Neuronal stem cell (in vitro differentiated cells): ENCODE data around the gene PLEKHM3.

Source experiments
- DNase-seq: peaks from one replicate; pipeline ENCODE4 v3.0.0-alpha.2; 2013; ENCODE audit warnings: low spot score
- H2AFZ ChIP-seq: one replicate; pipeline ENCODE4 v1.6.1; 2013; ENCODE audit warnings: mild to moderate bottlenecking, low read length, inconsistent platforms
- H2AK5ac ChIP-seq: 2 replicates; pipeline ENCODE4 v1.6.1; 2013; ENCODE audit warnings: low read depth, mild to moderate bottlenecking, inconsistent platforms, low read length, moderate library complexity, mixed read lengths
- H2BK120ac ChIP-seq: 2 replicates; pipeline ENCODE4 v1.6.1; 2013; ENCODE audit warnings: low read depth, mild to moderate bottlenecking, inconsistent platforms, low read length, moderate library complexity, mixed read lengths
- H2BK12ac ChIP-seq: one replicate; pipeline ENCODE4 v1.6.1; 2013; ENCODE audit warnings: low read length, inconsistent platforms
- H2BK15ac ChIP-seq: 2 replicates; pipeline ENCODE4 v1.6.1; 2013; ENCODE audit warnings: mild to moderate bottlenecking, low read length, inconsistent platforms, mixed read lengths
- H2BK5ac ChIP-seq: one replicate; pipeline ENCODE4 v1.6.1; 2013; ENCODE audit warnings: inconsistent platforms, mild to moderate bottlenecking, low read length, moderate library complexity
- H3K14ac ChIP-seq: one replicate; pipeline ENCODE4 v1.6.1; 2013; ENCODE audit warnings: low read length, inconsistent platforms
- H3K18ac ChIP-seq: 2 replicates; pipeline ENCODE4 v1.6.1; 2013; ENCODE audit warnings: low read length, inconsistent platforms
- H3K23ac ChIP-seq: 2 replicates; pipeline ENCODE4 v1.6.1; 2013; ENCODE audit warnings: low read depth, mild to moderate bottlenecking, mixed read lengths, low read length, inconsistent platforms; ENCODE audit not compliant: poor library complexity
- H3K27ac ChIP-seq: replicated peaks from 3 replicates; pipeline ENCODE4 v1.5.1; 2013; ENCODE audit warnings: low read length, inconsistent platforms
- H3K27me3 ChIP-seq, 3 experiments: 2 replicates each; pipeline ENCODE4 v1.6.1; 2013; ENCODE audit warnings: low read length in 3 of 3, mild to moderate bottlenecking in 2 of 3, inconsistent platforms in 1 of 3, low read depth in 1 of 3, mixed read lengths in 1 of 3, moderate library complexity in 1 of 3; ENCODE audit not compliant: control insufficient read depth in 3 of 3, insufficient read depth in 3 of 3
- H3K36me3 ChIP-seq, 2 donors: replicated peaks in 1 of 2; 2 replicates each; pipeline ENCODE4 v1.6.1; 2013; ENCODE audit warnings: low read length in 2 of 2; ENCODE audit not compliant: control insufficient read depth in 2 of 2, insufficient read depth in 2 of 2
- H3K4ac ChIP-seq: 2 replicates; pipeline ENCODE4 v1.6.1; 2013; ENCODE audit warnings: inconsistent platforms, mild to moderate bottlenecking, low read length, moderate library complexity
- H3K4me1 ChIP-seq, 2 donors: 1 replicate in 1 of 2; 2 replicates in 1 of 2; pipeline ENCODE4 v1.6.1; 2013; ENCODE audit warnings: low read length in 2 of 2, low read depth in 1 of 2; ENCODE audit not compliant: control insufficient read depth in 2 of 2, insufficient read depth in 1 of 2
- H3K4me2 ChIP-seq: one replicate; pipeline ENCODE4 v1.6.1; 2013; ENCODE audit warnings: mild to moderate bottlenecking, low read length, inconsistent platforms; ENCODE audit not compliant: insufficient read depth, poor library complexity, severe bottlenecking
- H3K4me3 ChIP-seq, 2 donors: 2 replicates each; pipeline ENCODE4 v1.5.1; 2013; ENCODE audit warnings: low read length in 2 of 2, mild to moderate bottlenecking in 2 of 2, inconsistent platforms in 1 of 2, moderate library complexity in 1 of 2
- H3K79me1 ChIP-seq: one replicate; pipeline ENCODE4 v1.6.1; 2013; ENCODE audit warnings: low read depth, mild to moderate bottlenecking, inconsistent platforms, low read length, moderate library complexity
- H3K9ac ChIP-seq: one replicate; pipeline ENCODE4 v1.6.1; 2013; ENCODE audit warnings: mild to moderate bottlenecking, low read depth, low read length, inconsistent platforms; ENCODE audit not compliant: poor library complexity
- H3K9me3 ChIP-seq, 2 donors: replicated peaks in 1 of 2; 2 replicates each; pipeline versions ENCODE3 to v1.6.1; 2013; ENCODE audit warnings: low read length in 2 of 2, mild to moderate bottlenecking in 2 of 2, inconsistent platforms in 1 of 2, low read depth in 1 of 2, mixed read lengths in 1 of 2, moderate library complexity in 1 of 2; ENCODE audit not compliant: control insufficient read depth in 2 of 2, insufficient read depth in 1 of 2
- H4K8ac ChIP-seq: one replicate; pipeline ENCODE4 v1.6.1; 2013; ENCODE audit warnings: low read depth, mild to moderate bottlenecking, inconsistent platforms, low read length, moderate library complexity
- H4K91ac ChIP-seq: one replicate; pipeline ENCODE4 v1.6.1; 2013; ENCODE audit warnings: low read length, low read depth, mild to moderate bottlenecking, inconsistent platforms; ENCODE audit not compliant: poor library complexity
- WGBS, 2 donors: extraction: QIAGEN DNeasy Blood & Tissue Kit; methylation state at CpG; one replicate each; pipeline ENCODE4 v1.1.7; 2013; ENCODE audit warnings: missing lambda C conversion rate in 2 of 2, mixed read lengths in 1 of 2; ENCODE audit not compliant: insufficient read length in 2 of 2, insufficient replicate concordance in 1 of 2; ENCODE audit errors: extremely low coverage in 2 of 2; 5-methylcytosine and 5-hydroxymethylcytosine counted together

PLEKHM3 gene

GRCh38 chr2:207967121-207967520 lies 58.2 kb downstream of the PLEKHM3 start:
- Histone ChIP-seq H4K8ac (no peak overlapping the region), H3K4me1 (peaks cover 18 to 22% of the 10 kb centered on the region in 2 donors), H3K4me2 (no peak overlapping the region), H2AK5ac (no peak overlapping the region), H2BK5ac (no peak overlapping the region), H3K4ac (no peak overlapping the region), H3K79me1 (no peaks in the 10 kb centered on the region), H3K36me3 (peaks cover 0 to 1% of the 10 kb centered on the region in 2 donors), H3K27me3 (peaks cover 0 to 5% (median 0%) of the 10 kb centered on the region in 3 experiments), H2BK15ac (no peak overlapping the region), H3K23ac (no peak overlapping the region), H2BK120ac (no peak overlapping the region), H3K14ac (no peak overlapping the region), H2AFZ (no peak overlapping the region), H3K9ac (no peak overlapping the region), H3K9me3 (peaks cover 5 to 7% of the 10 kb centered on the region in 2 donors), H2BK12ac (no peak overlapping the region), H3K27ac (peak overlapping the region; percentile 96), H4K91ac (no peak overlapping the region), H3K18ac (no peak overlapping the region), H3K4me3 (no peak overlapping the region)
- no CpG with 5 or more reads among the region's 3 CpGs for WGBS, 2 donors
- DNase-seq: no peak

- H4K91ac ChIP-seq: no peak overlapping the region
Measured at GRCh38 chr2:207960911-207961310, 64.4 kb downstream of the PLEKHM3 start.

GRCh38 chr2:207960090-207960489 lies 65.2 kb downstream of the PLEKHM3 start:
- no peak overlapping the region for H3K9ac ChIP-seq
- no peak overlapping the region for H3K27ac ChIP-seq
- H3K4me1 ChIP-seq: peaks cover 0 to 4% of the 10 kb centered on the region in 2 donors
- H3K4ac ChIP-seq: no peak overlapping the region
- no peak overlapping the region for H3K4me2 ChIP-seq
- H2BK5ac ChIP-seq: no peak overlapping the region
- H3K79me1 ChIP-seq: no peaks in the 10 kb centered on the region
- no peak overlapping the region for H3K14ac ChIP-seq
- H2AK5ac ChIP-seq: no peak overlapping the region
- peaks cover 0 to 6% of the 10 kb centered on the region in 2 donors for H3K36me3 ChIP-seq
- no peaks in the 10 kb centered on the region for H3K27me3 ChIP-seq
- no peak for DNase-seq
- H2AFZ ChIP-seq: no peak overlapping the region
- H2BK12ac ChIP-seq: no peak overlapping the region
- H2BK120ac ChIP-seq: no peak overlapping the region
- no peak overlapping the region for H3K18ac ChIP-seq
- WGBS, 2 donors: no CpG with 5 or more reads among the region's 1 CpG
- no peak overlapping the region for H2BK15ac ChIP-seq
- H3K23ac ChIP-seq: no peak overlapping the region
- H4K8ac ChIP-seq: no peak overlapping the region
- no peak overlapping the region for H3K4me3 ChIP-seq
- H3K9me3 ChIP-seq: peaks cover 12 to 13% of the 10 kb centered on the region in 2 donors
- no peak overlapping the region for H4K91ac ChIP-seq

More at GRCh38 chr2:207960911-207961310, 64.4 kb downstream of the PLEKHM3 start:
- no peak overlapping the region for H3K9ac ChIP-seq
- DNase-seq: no peak
- H2AK5ac ChIP-seq: no peak overlapping the region
- H3K4me3 ChIP-seq: no peak overlapping the region
- H3K79me1 ChIP-seq: no peaks in the 10 kb centered on the region
- WGBS, 2 donors: no CpG with 5 or more reads among the region's 1 CpG
- no peak overlapping the region for H3K4me2 ChIP-seq
- peaks cover 12 to 13% of the 10 kb centered on the region in 2 donors for H3K9me3 ChIP-seq
- H3K27me3 ChIP-seq: no peaks in the 10 kb centered on the region
- no peak overlapping the region for H3K27ac ChIP-seq
- no peak overlapping the region for H2BK12ac ChIP-seq
- no peak overlapping the region for H4K8ac ChIP-seq
- H3K36me3 ChIP-seq: peaks cover 0 to 6% of the 10 kb centered on the region in 2 donors
- no peak overlapping the region for H2BK120ac ChIP-seq
- H2BK5ac ChIP-seq: no peak overlapping the region
- no peak overlapping the region for H3K23ac ChIP-seq
- H3K14ac ChIP-seq: no peak overlapping the region
- H3K4ac ChIP-seq: no peak overlapping the region
- H2BK15ac ChIP-seq: no peak overlapping the region
- peaks cover 0 to 4% of the 10 kb centered on the region in 2 donors for H3K4me1 ChIP-seq
- H3K18ac ChIP-seq: no peak overlapping the region
- no peak overlapping the region for H2AFZ ChIP-seq

- no CpG with 5 or more reads among the region's 3 CpGs for WGBS, 2 donors
Measured at GRCh38 chr2:207956771-207957170, 68.6 kb downstream of the PLEKHM3 start.

More at GRCh38 chr2:207956771-207957170, 68.6 kb downstream of the PLEKHM3 start:
- H3K9ac ChIP-seq: no peak overlapping the region
- no peak overlapping the region for H3K27ac ChIP-seq
- H3K18ac ChIP-seq: no peak overlapping the region
- H3K4me2 ChIP-seq: no peak overlapping the region
- no peak overlapping the region for H3K23ac ChIP-seq
- no peak overlapping the region for H2BK120ac ChIP-seq
- H2BK12ac ChIP-seq: no peak overlapping the region
- H4K91ac ChIP-seq: no peak overlapping the region
- no peak overlapping the region for H2BK15ac ChIP-seq
- no peak overlapping the region for H3K4ac ChIP-seq
- no peaks in the 10 kb centered on the region for H3K27me3 ChIP-seq
- DNase-seq: no peak
- no peak overlapping the region for H2BK5ac ChIP-seq
- peaks cover 0 to 6% of the 10 kb centered on the region in 2 donors for H3K4me1 ChIP-seq
- no peak overlapping the region for H3K14ac ChIP-seq
- no peak overlapping the region for H4K8ac ChIP-seq
- no peak overlapping the region for H3K4me3 ChIP-seq
- H2AFZ ChIP-seq: no peak overlapping the region
- H2AK5ac ChIP-seq: no peak overlapping the region
- H3K36me3 ChIP-seq: peaks cover 0 to 3% of the 10 kb centered on the region in 2 donors
- H3K79me1 ChIP-seq: no peaks in the 10 kb centered on the region
- peaks cover 2 to 3% of the 10 kb centered on the region in 2 donors for H3K9me3 ChIP-seq
